Uterus (tissue), 2 donors: ENCODE measurements around the gene WDFY4.

Experiments
- POLR2A ChIP-seq, 2 donors: fragments of 450-650 bp; IDR thresholded peaks; one replicate each; pipeline ENCODE4 v1.6.1; 2016; ENCODE audit warnings: antibody characterized with exemption in 2 of 2, mild to moderate bottlenecking in 1 of 2, moderate library complexity in 1 of 2
- TF ChIP-seq, protein P1 (sequence below), 4 experiments: fragments of 200-600 bp in 2 of 4; fragments of 450-650 bp in 2 of 4; sonication (generic) in 2 of 4; IDR thresholded peaks; one replicate each; pipeline ENCODE4 v1.5.1; 2016 to 2019; ENCODE audit warnings: antibody characterized with exemption in 4 of 4, mild to moderate bottlenecking in 2 of 4, moderate library complexity in 1 of 4

DNA sequence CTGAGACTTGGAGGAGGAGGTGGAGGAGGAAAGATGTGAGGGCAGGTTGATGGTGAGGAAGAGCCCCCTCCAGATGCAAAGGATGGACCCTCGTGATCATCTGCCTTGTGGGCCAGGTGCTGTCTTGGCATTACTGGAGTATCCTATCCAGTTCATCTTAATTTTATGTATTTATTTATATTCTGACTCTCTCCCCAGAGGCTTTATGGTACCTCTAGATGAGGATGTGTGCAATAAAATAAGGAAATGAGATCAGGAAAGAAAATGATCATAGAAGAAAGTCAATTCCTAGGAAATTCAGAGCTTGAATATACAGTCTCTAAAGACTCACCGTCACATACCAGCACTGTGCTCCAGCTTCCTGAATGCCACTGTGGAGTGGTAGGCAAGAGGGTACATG is 160.8 kb downstream of the WDFY4 start:
- TF ChIP-seq, protein P1, sequence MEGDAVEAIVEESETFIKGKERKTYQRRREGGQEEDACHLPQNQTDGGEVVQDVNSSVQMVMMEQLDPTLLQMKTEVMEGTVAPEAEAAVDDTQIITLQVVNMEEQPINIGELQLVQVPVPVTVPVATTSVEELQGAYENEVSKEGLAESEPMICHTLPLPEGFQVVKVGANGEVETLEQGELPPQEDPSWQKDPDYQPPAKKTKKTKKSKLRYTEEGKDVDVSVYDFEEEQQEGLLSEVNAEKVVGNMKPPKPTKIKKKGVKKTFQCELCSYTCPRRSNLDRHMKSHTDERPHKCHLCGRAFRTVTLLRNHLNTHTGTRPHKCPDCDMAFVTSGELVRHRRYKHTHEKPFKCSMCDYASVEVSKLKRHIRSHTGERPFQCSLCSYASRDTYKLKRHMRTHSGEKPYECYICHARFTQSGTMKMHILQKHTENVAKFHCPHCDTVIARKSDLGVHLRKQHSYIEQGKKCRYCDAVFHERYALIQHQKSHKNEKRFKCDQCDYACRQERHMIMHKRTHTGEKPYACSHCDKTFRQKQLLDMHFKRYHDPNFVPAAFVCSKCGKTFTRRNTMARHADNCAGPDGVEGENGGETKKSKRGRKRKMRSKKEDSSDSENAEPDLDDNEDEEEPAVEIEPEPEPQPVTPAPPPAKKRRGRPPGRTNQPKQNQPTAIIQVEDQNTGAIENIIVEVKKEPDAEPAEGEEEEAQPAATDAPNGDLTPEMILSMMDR (IDR thresholded peaks at IDR 0.05): no peak
- no peak for TF ChIP-seq POLR2A (IDR thresholded peaks at IDR 0.05)
